Neural cell (in vitro differentiated cells): ENCODE data around the gene HDDC3. TPM values are rescaled to one million over a fixed set of nuclear protein-coding genes. Genes with fewer than 3 reads are reported as not detected.

Experiments
- H2AFZ ChIP-seq: fragments of 200-600, 300-800 bp; sonication (generic), shearing (Covaris generic); 2 replicates; pipeline ENCODE4 v1.6.0; 2014; ENCODE audit warnings: low read depth, mild to moderate bottlenecking, antibody characterized with exemption, low read length, moderate library complexity
- H3F3A ChIP-seq: fragments of 200-600 bp; shearing (Covaris generic); 2 replicates; pipeline ENCODE4 v1.6.1; 2016; ENCODE audit warnings: mild to moderate bottlenecking, moderate library complexity, mixed read lengths, antibody characterized with exemption, low read length; ENCODE audit not compliant: insufficient read depth, poor library complexity, severe bottlenecking
- H3K27ac ChIP-seq: fragments of 200-600, 300-800 bp; sonication (generic), shearing (Covaris generic); 2 replicates; pipeline ENCODE4 v1.5.1; 2014; ENCODE audit warnings: mild to moderate bottlenecking, low read length, moderate library complexity
- H3K27me3 ChIP-seq: fragments of 300-800, 200-600 bp; sonication (generic), shearing (Covaris generic); 2 replicates; pipeline ENCODE4 v1.6.0; 2014; ENCODE audit warnings: mild to moderate bottlenecking, low read depth, low read length, moderate library complexity; ENCODE audit not compliant: insufficient read depth
- H3K36me3 ChIP-seq: fragments of 300-800, 200-600 bp; sonication (generic), shearing (Covaris generic); 2 replicates; pipeline ENCODE4 v1.5.1; 2014; ENCODE audit warnings: mild to moderate bottlenecking, antibody characterized with exemption, low read length, moderate library complexity; ENCODE audit not compliant: insufficient read depth
- H3K4me2 ChIP-seq: fragments of 300-800, 200-600 bp; sonication (generic), shearing (Covaris generic); 2 replicates; pipeline ENCODE4 v1.6.0; 2014; ENCODE audit warnings: mild to moderate bottlenecking, low read length
- H3K4me3 ChIP-seq: fragments of 300-800, 200-600 bp; sonication (generic), shearing (Covaris generic); 2 replicates; pipeline ENCODE4 v1.5.1; 2014; ENCODE audit warnings: mild to moderate bottlenecking, low read length, moderate library complexity
- H3K79me2 ChIP-seq: fragments of 200-600 bp; shearing (Covaris generic); replicated peaks from 2 replicates; pipeline ENCODE4 v1.6.0; 2014; ENCODE audit warnings: mild to moderate bottlenecking, low read length, moderate library complexity; ENCODE audit not compliant: insufficient read depth
- H3K9ac ChIP-seq: fragments of 300-800, 200-600 bp; sonication (generic), shearing (Covaris generic); 2 replicates; pipeline ENCODE4 v1.6.1; 2016; ENCODE audit warnings: mild to moderate bottlenecking, low read length, mixed read lengths
- H3K9me2 ChIP-seq: fragments of 200-600 bp; shearing (Covaris generic); 2 replicates; pipeline ENCODE4 v1.6.1; 2016; ENCODE audit warnings: mild to moderate bottlenecking, low read length, mixed read lengths; ENCODE audit not compliant: insufficient read depth
- H3K9me3 ChIP-seq: fragments of 200-600, 300-800 bp; sonication (generic), shearing (Covaris generic); 2 replicates; pipeline ENCODE4 v1.6.1; 2016; ENCODE audit warnings: mild to moderate bottlenecking, mixed run types, low read length, moderate library complexity, mixed read lengths
- H4K20me1 ChIP-seq: fragments of 200-600 bp; shearing (Covaris generic); 2 replicates; pipeline ENCODE4 v1.6.1; 2016; ENCODE audit warnings: mild to moderate bottlenecking, mixed run types; ENCODE audit not compliant: insufficient read depth
- CTCF ChIP-seq: fragments of 450-650 bp; IDR thresholded peaks from 2 replicates; pipeline ENCODE4 v1.5.1; 2014; ENCODE audit warnings: antibody characterized with exemption, mild to moderate bottlenecking, moderate library complexity; ENCODE audit not compliant: poor library complexity, severe bottlenecking
- EP300 ChIP-seq: fragments of 450-650 bp; conservative IDR thresholded peaks from 2 replicates; pipeline ENCODE4 v1.6.1; 2014; ENCODE audit warnings: antibody characterized with exemption, mild to moderate bottlenecking, moderate library complexity; ENCODE audit not compliant: poor library complexity, severe bottlenecking
- EZH2 ChIP-seq: fragments of 200-600, 300-800 bp; shearing (Covaris generic), sonication (generic); IDR thresholded peaks from 2 replicates; pipeline ENCODE4 v1.6.1; 2014; ENCODE audit warnings: antibody characterized with exemption, low read length, borderline replicate concordance, mild to moderate bottlenecking; ENCODE audit not compliant: insufficient read depth, poor library complexity, severe bottlenecking
- MXI1 ChIP-seq: fragments of 450-650 bp; conservative IDR thresholded peaks from 2 replicates; pipeline ENCODE4 v1.6.1; 2014; ENCODE audit warnings: antibody characterized with exemption, mild to moderate bottlenecking; ENCODE audit not compliant: poor library complexity, severe bottlenecking
- POLR2AphosphoS5 ChIP-seq: IDR thresholded peaks from 2 replicates; pipeline ENCODE4 v1.6.1; 2012
- RAD21 ChIP-seq: fragments of 450-650 bp; conservative IDR thresholded peaks from 2 replicates; pipeline ENCODE4 v1.6.1; 2014; ENCODE audit warnings: antibody characterized with exemption, mild to moderate bottlenecking, moderate library complexity
- REST ChIP-seq: IDR thresholded peaks from 2 replicates; pipeline ENCODE4 v1.6.1; 2012; ENCODE audit warnings: borderline replicate concordance
- SMC3 ChIP-seq: fragments of 450-650 bp; conservative IDR thresholded peaks from 2 replicates; pipeline ENCODE4 v1.6.1; 2014; ENCODE audit warnings: antibody characterized with exemption, mild to moderate bottlenecking, moderate library complexity; ENCODE audit not compliant: poor library complexity
- TAF1 ChIP-seq: IDR thresholded peaks from 2 replicates; pipeline ENCODE4 v1.6.1; 2012; ENCODE audit warnings: low read depth
- polyA plus RNA-seq: library from polyadenylated mRNA; depleted of rRNA; stranded (reverse); fragments of >200 nt; gene quantifications from 2 replicates; pipeline ENCODE4 v1.2.3, GENCODE V29; 2014

The HDDC3 gene
- polyA plus RNA-seq, 1 donor from 2014 or later, result 20.1 TPM

- Histone ChIP-seq H4K20me1 (no peaks in the 10 kb centered on the region), H2AFZ (no peak overlapping the region), H3K4me2 (no peak overlapping the region), H3K9me3 (no peaks in the 10 kb centered on the region), H3K27me3 (no peaks in the 10 kb centered on the region), H3K36me3 (no peaks in the 10 kb centered on the region), H3K79me2 (no peaks in the 10 kb centered on the region), H3K27ac (no peak overlapping the region), H3K9me2 (no peaks in the 10 kb centered on the region), H3K9ac (no peak overlapping the region), H3K4me3 (no peak overlapping the region), H3F3A (no peaks in the 10 kb centered on the region)
- TF ChIP-seq RAD21 (no peak), POLR2AphosphoS5 (no peak), CTCF (no peak), TAF1 (no peak), EP300 (no peak), MXI1 (no peak), SMC3 (no peak), REST (no peak), EZH2 (no peak)
Observed at GRCh38 chr15:90967206-90967605, 34.9 kb upstream of the HDDC3 start.

- H3K27me3 ChIP-seq, result no peaks in the 10 kb centered on the region
- no peaks in the 10 kb centered on the region for H3F3A ChIP-seq
- H3K79me2 ChIP-seq, result no peaks in the 10 kb centered on the region
- H3K9me3 ChIP-seq, result no peaks in the 10 kb centered on the region
- no peak overlapping the region for H3K4me3 ChIP-seq
- H4K20me1 ChIP-seq, result no peaks in the 10 kb centered on the region
- H3K36me3 ChIP-seq, result no peaks in the 10 kb centered on the region
- H2AFZ ChIP-seq, result no peak overlapping the region
- H3K4me2 ChIP-seq, result no peak overlapping the region
- H3K9me2 ChIP-seq, result no peaks in the 10 kb centered on the region
- H3K27ac ChIP-seq, result no peak overlapping the region
- TF ChIP-seq MXI1, result no peak
- H3K9ac ChIP-seq, result no peak overlapping the region
Observed at GRCh38 chr15:90966262-90966661, 33.9 kb upstream of the HDDC3 start.

GRCh38 chr15:90962021-90962420 is 29.7 kb upstream of the HDDC3 start:
- no peak overlapping the region for H3K27ac ChIP-seq
- no peaks in the 10 kb centered on the region for H3K79me2 ChIP-seq
- TF ChIP-seq TAF1, result no peak
- no peak for TF ChIP-seq EZH2
- no peak for TF ChIP-seq RAD21
- no peak for TF ChIP-seq SMC3
- no peak for TF ChIP-seq REST
- TF ChIP-seq MXI1, result no peak
- TF ChIP-seq EP300, result no peak
- no peak for TF ChIP-seq POLR2AphosphoS5
- TF ChIP-seq CTCF, result no peak
- no peak overlapping the region for H3K9ac ChIP-seq
- H4K20me1 ChIP-seq, result no peaks in the 10 kb centered on the region
- no peaks in the 10 kb centered on the region for H3K9me2 ChIP-seq
- peaks cover 3% of the 10 kb centered on the region for H3K27me3 ChIP-seq
- no peak overlapping the region for H3K4me2 ChIP-seq
- no peaks in the 10 kb centered on the region for H3K36me3 ChIP-seq
- H3F3A ChIP-seq, result no peaks in the 10 kb centered on the region
- no peaks in the 10 kb centered on the region for H3K9me3 ChIP-seq
- H2AFZ ChIP-seq, result no peak overlapping the region
- H3K4me3 ChIP-seq, result no peak overlapping the region
